HG03558 (cell line): ENCODE data around the gene TGOLN2.

ENCODE experiments used
- ATAC-seq: cut with Tn5 transposase; IDR thresholded peaks from one replicate; pipeline ENCODE4 v1.9.1; 2021; ENCODE audit warnings: moderate number of reproducible peaks; ENCODE audit not compliant: unreplicated experiment; ENCODE audit errors: extremely low read depth

Gene TGOLN2

DNA sequence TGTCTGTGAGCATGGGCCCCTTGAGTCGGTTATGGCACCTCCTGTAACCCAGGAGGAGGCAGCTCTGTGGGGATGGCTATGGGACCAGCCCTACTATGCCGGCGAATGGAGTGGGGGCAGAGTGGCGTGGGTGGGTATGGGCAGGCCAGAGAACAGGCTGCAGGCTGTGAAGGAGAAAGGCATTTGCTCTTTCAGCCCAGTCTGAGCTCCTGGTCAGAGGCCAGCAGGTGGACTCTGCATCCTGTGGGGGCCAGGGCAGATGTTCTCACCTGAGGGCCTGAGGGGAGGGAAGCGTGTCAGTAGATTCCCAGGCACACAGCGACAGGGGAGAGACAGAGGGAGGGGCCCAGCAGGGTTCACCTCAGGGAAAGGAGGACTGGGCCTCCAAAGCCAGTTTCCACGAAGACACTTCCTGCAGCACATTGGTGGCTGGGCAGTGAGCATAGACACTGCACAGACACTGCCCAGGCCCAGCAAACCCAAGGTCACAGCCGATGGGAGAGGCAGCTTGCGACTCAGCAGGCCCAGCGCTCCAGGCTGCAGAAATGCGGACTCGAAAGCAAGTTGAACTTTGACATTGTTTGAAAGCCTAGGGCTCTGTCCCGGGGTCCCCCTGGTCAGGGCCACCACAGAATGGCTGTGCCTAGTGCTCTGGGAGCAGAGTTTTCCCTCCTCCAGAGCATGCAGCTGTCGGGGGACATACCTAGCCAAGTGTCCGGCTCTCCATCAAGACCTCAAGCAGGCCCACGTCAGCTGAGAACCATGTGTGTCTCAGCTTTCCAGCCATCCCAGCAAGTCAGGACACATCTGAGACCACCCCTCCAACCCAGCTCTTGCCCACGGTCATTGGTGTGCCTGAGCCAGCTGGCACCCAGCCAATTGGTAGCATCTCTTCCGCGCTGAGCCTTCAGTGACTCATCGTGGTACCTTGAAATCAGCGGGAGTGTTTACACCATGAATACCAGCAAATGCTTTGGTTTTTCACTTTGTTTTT is 53.8 kb downstream of the TGOLN2 start:
- ATAC-seq: no peak

DNA sequence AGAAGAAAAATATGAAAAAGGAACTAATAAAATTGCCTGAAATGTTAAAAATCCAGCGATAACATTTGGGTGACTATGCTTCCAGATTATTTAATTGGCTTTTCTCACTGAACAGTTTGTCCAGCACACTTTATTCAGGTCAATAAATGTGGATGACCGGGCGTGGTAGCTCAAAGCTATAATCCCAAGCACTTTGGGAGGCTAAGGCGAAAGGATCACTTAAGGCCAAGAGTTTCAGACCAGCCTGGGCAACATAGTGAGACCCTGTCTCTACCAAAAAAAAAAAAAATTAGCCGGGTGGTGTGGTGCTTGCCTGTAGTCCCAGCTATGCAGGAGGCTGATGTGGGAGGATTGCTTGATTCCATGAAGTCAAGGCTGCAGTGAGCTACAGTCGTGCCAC is 55.4 kb downstream of the TGOLN2 start:
- no peak for ATAC-seq

DNA sequence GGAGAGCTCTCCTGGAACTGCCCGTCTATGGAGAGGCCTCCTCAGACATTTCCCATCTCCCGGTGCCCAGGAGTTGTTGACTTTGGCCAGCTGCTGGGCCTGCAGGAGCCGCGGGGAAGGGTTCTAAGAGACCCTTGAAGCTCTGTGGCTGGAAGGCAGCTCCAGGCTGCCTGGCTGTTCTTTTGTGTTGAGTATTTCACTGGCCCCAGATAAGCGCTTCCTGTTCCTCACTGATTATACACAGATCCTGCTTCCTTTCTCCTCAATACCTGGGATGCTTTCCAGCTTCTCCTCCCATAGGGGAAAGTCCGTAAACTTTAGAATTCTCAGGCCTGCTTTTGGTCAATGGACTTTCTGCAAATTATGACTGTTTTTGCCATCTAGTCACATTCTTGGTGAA is 57.8 kb downstream of the TGOLN2 start:
- no peak for ATAC-seq
